RWPE2 (cell line): ENCODE results near the gene MMS22L.

Experiments
- ATAC-seq: fragments of 200-7000 bp; cut with Tn5 transposase; 3 replicates; pipeline ENCODE4 v1.9.1; 2021; ENCODE audit warnings: low read depth
- DNase-seq: peaks from one replicate; pipeline ENCODE4 v3.0.0-alpha.2; 2020; ENCODE audit warnings: low spot score
- H3K27ac ChIP-seq: fragments of 450-650 bp; 2 replicates; pipeline ENCODE4 v1.5.1; 2017; ENCODE audit warnings: mild to moderate bottlenecking; ENCODE audit not compliant: poor library complexity, severe bottlenecking
- H3K27me3 ChIP-seq: fragments of 250-450 bp; sonication (Bioruptor Pico); 2 replicates; pipeline ENCODE4 v1.5.1; 2021; ENCODE audit warnings: mild to moderate bottlenecking, moderate library complexity; ENCODE audit not compliant: insufficient read depth, poor library complexity, severe bottlenecking
- H3K36me3 ChIP-seq: fragments of 250-450 bp; sonication (Bioruptor Pico); 2 replicates; pipeline ENCODE4 v1.5.1; 2020; ENCODE audit warnings: low read depth, mild to moderate bottlenecking, moderate library complexity
- H3K4me1 ChIP-seq: fragments of 250-450 bp; sonication (Bioruptor Pico); 2 replicates; pipeline ENCODE4 v1.5.1; 2021; ENCODE audit warnings: mild to moderate bottlenecking, moderate library complexity; ENCODE audit not compliant: insufficient read depth, poor library complexity, severe bottlenecking
- H3K4me3 ChIP-seq: fragments of 250-450 bp; sonication (Bioruptor Pico); 2 replicates; pipeline ENCODE4 v1.5.1; 2021; ENCODE audit warnings: mild to moderate bottlenecking, moderate library complexity; ENCODE audit not compliant: severe bottlenecking
- H3K9me3 ChIP-seq: fragments of 250-450 bp; sonication (Bioruptor Pico); 2 replicates; pipeline ENCODE4 v1.5.1; 2021; ENCODE audit warnings: mild to moderate bottlenecking, moderate library complexity; ENCODE audit not compliant: severe bottlenecking
- CTCF ChIP-seq: fragments of 450-650 bp; IDR thresholded peaks from one replicate; pipeline ENCODE4 v1.5.1; 2017; ENCODE audit warnings: mild to moderate bottlenecking, moderate library complexity; ENCODE audit not compliant: poor library complexity, severe bottlenecking

Gene MMS22L

GRCh38 chr6:97214671-97215070 is 68.3 kb downstream of the MMS22L start:
- DNase-seq: no peak

GRCh38 chr6:97207383-97207782 is 75.6 kb downstream of the MMS22L start:
- Histone ChIP-seq H3K36me3 (peaks cover 13% of the 10 kb centered on the region), H3K4me3 (no peak overlapping the region)
- no peak for TF ChIP-seq CTCF

More at GRCh38 chr6:97214671-97215070, 68.3 kb downstream of the MMS22L start:
- ATAC-seq: no peak
- Histone ChIP-seq H3K9me3 (no peaks in the 10 kb centered on the region), H3K4me3 (no peak overlapping the region), H3K36me3 (peaks cover 18% of the 10 kb centered on the region), H3K27ac (no peak overlapping the region), H3K27me3 (no peaks in the 10 kb centered on the region), H3K4me1 (no peaks in the 10 kb centered on the region)
- TF ChIP-seq CTCF: no peak

GRCh38 chr6:97205966-97206365 is 77.0 kb downstream of the MMS22L start:
- Histone ChIP-seq H3K9me3 (no peaks in the 10 kb centered on the region), H3K36me3 (peaks cover 10% of the 10 kb centered on the region), H3K27me3 (no peaks in the 10 kb centered on the region), H3K4me3 (no peak overlapping the region), H3K4me1 (no peaks in the 10 kb centered on the region), H3K27ac (no peak overlapping the region)
- ATAC-seq: no peak
- DNase-seq: no peak
- TF ChIP-seq CTCF: no peak

More at GRCh38 chr6:97207383-97207782, 75.6 kb downstream of the MMS22L start:
- DNase-seq (no peak), ATAC-seq (no peak)
- no peaks in the 10 kb centered on the region for H3K27me3 ChIP-seq
- no peaks in the 10 kb centered on the region for H3K4me1 ChIP-seq
- H3K9me3 ChIP-seq: no peaks in the 10 kb centered on the region
- H3K27ac ChIP-seq: no peak overlapping the region

GRCh38 chr6:97203343-97203742 is 79.7 kb downstream of the MMS22L start:
- H3K27me3 ChIP-seq: no peaks in the 10 kb centered on the region
- H3K36me3 ChIP-seq: peaks cover 20% of the 10 kb centered on the region
- no peaks in the 10 kb centered on the region for H3K9me3 ChIP-seq
- no peak for DNase-seq
- no peaks in the 10 kb centered on the region for H3K4me1 ChIP-seq
- H3K4me3 ChIP-seq: no peak overlapping the region
- TF ChIP-seq CTCF: no peak
- ATAC-seq: no peak
- H3K27ac ChIP-seq: no peak overlapping the region

- Histone ChIP-seq H3K36me3 (peaks cover 31% of the 10 kb centered on the region), H3K4me3 (no peak overlapping the region), H3K27ac (no peak overlapping the region), H3K4me1 (no peaks in the 10 kb centered on the region), H3K27me3 (no peaks in the 10 kb centered on the region), H3K9me3 (no peaks in the 10 kb centered on the region)
- TF ChIP-seq CTCF: no peak
- DNase-seq: no peak
- no peak for ATAC-seq
Observed at GRCh38 chr6:97198046-97198565, 84.9 kb downstream of the MMS22L start.
